Measurements from ENCODE around the gene SLC22A17. TPM values are rescaled to one million over a fixed set of nuclear protein-coding genes. Genes with fewer than 3 reads are reported as not detected.

The SLC22A17 gene
- total and polyA plus RNA-seq, 2 experiments from 2014 or later = 16.5 to 42.3 TPM

DNA sequence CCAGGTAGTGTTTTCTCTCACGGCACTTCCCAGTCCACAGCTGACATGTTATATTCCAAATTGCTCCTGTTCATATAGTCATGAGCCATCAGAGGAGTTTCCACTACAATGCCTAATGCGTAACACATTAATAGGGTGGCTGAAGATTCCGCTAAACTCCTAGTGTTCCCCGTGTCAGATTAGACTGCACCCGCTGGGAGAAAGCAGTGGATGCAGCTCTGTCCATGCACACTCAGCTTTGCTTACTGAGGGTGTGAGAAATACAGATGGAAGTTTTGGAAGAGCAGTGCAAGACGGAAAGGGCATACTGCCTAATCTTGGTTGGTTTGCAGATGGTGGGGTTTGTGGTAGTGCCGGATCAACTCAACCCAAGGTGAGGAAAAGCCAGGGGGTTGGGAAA lies 55.6 kb downstream of the SLC22A17 start:
- peaks cover 32% of the 10 kb centered on the region for H3K4me1 ChIP-seq (ENCODE audit: insufficient read depth)
- H3K36me3 ChIP-seq (ENCODE audit: low read depth) = no peaks in the 10 kb centered on the region
- H3K27ac ChIP-seq = no peak overlapping the region
- DNase-seq = no peak
- no peak overlapping the region for H3K9ac ChIP-seq
- no peak overlapping the region for H2AFZ ChIP-seq
- TF ChIP-seq EZH2 (IDR thresholded peaks at IDR 0.05; ENCODE audit: insufficient read depth, poor library complexity, severe bottlenecking) = no peak
- no peak for TF ChIP-seq EZH2phosphoT487 (IDR thresholded peaks at IDR 0.05; ENCODE audit: insufficient read depth, low read depth)
- no peak overlapping the region for H3K4me3 ChIP-seq
- H3K79me2 ChIP-seq (ENCODE audit: insufficient read depth) = no peaks in the 10 kb centered on the region
- H3K4me2 ChIP-seq (ENCODE audit: unreplicated experiment) = no peak overlapping the region
- in situ Hi-C loops (cut with MboI) = no loop called here
- H4K20me1 ChIP-seq (ENCODE audit: insufficient read depth) = no peaks in the 10 kb centered on the region
- H3K9me3 ChIP-seq (ENCODE audit: low read depth) = no peaks in the 10 kb centered on the region
- WGBS, 2 experiments (ENCODE audit: low coverage in 1 of 2, low lambda C conversion rate in 2 of 2, missing lambda C conversion rate in 2 of 2) = 79 to 83% methylated on average over 7 of the region's 7 CpGs
- no peaks in the 10 kb centered on the region for H3K9me2 ChIP-seq (ENCODE audit: insufficient read depth)
- peaks cover 37% of the 10 kb centered on the region for H3F3A ChIP-seq (ENCODE audit: insufficient read depth)
- H3K27me3 ChIP-seq (replicated peaks; ENCODE audit: insufficient read depth) = no peaks in the 10 kb centered on the region

MicroRNAs encoded within 50 kb of the gene (microRNA counts, 767-probe panel; counts per million panel counts)
- 447 counts per million, percentile 86 among the panel's probes with 10 or more counts for microRNA hsa-miR-208a

Small RNA genes lying within 50 kb of the gene (microRNA-seq; reads per million reads assigned to microRNA genes)
- gene MIR208A (ENCODE audit: borderline number of aligned reads) = not detected

Small RNA genes lying within 50 kb of the gene (small RNA-seq; reads per million reads assigned to genes)
- not detected for gene MIR208A (ENCODE audit: low read depth, low replicate concordance)

Other genes with a start within 250 kb of the SLC22A17 start
- not detected in 2 replicates for gene CIROP, start 247.9 kb downstream of the SLC22A17 start, total RNA-seq (2014; rRNA removed; shearing (Covaris generic))
- gene CIROP, start 247.9 kb downstream of the SLC22A17 start, polyA plus RNA-seq (2016; fragmentation: Nextera tagmentation; extraction: Ambion mirVana) = 0.09 TPM in 1 of 2 replicates, not detected in the other
- gene CEBPE, start 233.6 kb downstream of the SLC22A17 start, total RNA-seq (2014; rRNA removed; shearing (Covaris generic)) = not detected in 2 replicates
- gene CEBPE, start 233.6 kb downstream of the SLC22A17 start, polyA plus RNA-seq (2016; fragmentation: Nextera tagmentation; extraction: Ambion mirVana) = not detected in 2 replicates
- gene SLC7A8, start 169.2 kb downstream of the SLC22A17 start, total RNA-seq (2014; rRNA removed; shearing (Covaris generic)) = 2.7 and 6.7 TPM in 2 replicates
- gene SLC7A8, start 169.2 kb downstream of the SLC22A17 start, polyA plus RNA-seq (2016; fragmentation: Nextera tagmentation; extraction: Ambion mirVana) = 9.8 and 9.9 TPM in 2 replicates
- gene RNF212B, start 115.0 kb downstream of the SLC22A17 start, total RNA-seq (2014; rRNA removed; shearing (Covaris generic)) = not detected in 2 replicates
- not detected in 2 replicates for gene RNF212B, start 115.0 kb downstream of the SLC22A17 start, polyA plus RNA-seq (2016; fragmentation: Nextera tagmentation; extraction: Ambion mirVana)
- gene HOMEZ, start 66.8 kb downstream of the SLC22A17 start, total RNA-seq (2014; rRNA removed; shearing (Covaris generic)) = 7.6 and 8.7 TPM in 2 replicates
- 5.0 and 5.8 TPM in 2 replicates for gene HOMEZ, start 66.8 kb downstream of the SLC22A17 start, polyA plus RNA-seq (2016; fragmentation: Nextera tagmentation; extraction: Ambion mirVana)
- gene PPP1R3E, start 50.0 kb downstream of the SLC22A17 start, total RNA-seq (2014; rRNA removed; shearing (Covaris generic)) = 4.1 and 4.3 TPM in 2 replicates
- 1.4 and 1.6 TPM in 2 replicates for gene PPP1R3E, start 50.0 kb downstream of the SLC22A17 start, polyA plus RNA-seq (2016; fragmentation: Nextera tagmentation; extraction: Ambion mirVana)
- 22.5 and 35.0 TPM in 2 replicates for gene BCL2L2, start 46.1 kb downstream of the SLC22A17 start, total RNA-seq (2014; rRNA removed; shearing (Covaris generic))
- 6.4 and 8.1 TPM in 2 replicates for gene BCL2L2, start 46.1 kb downstream of the SLC22A17 start, polyA plus RNA-seq (2016; fragmentation: Nextera tagmentation; extraction: Ambion mirVana)
- 60.3 and 65.5 TPM in 2 replicates for gene PABPN1, start 31.4 kb downstream of the SLC22A17 start, total RNA-seq (2014; rRNA removed; shearing (Covaris generic))
- gene PABPN1, start 31.4 kb downstream of the SLC22A17 start, polyA plus RNA-seq (2016; fragmentation: Nextera tagmentation; extraction: Ambion mirVana) = 57.8 and 61.2 TPM in 2 replicates
- gene EFS, start 12.3 kb upstream of the SLC22A17 start, total RNA-seq (2014; rRNA removed; shearing (Covaris generic)) = 8.6 and 17.3 TPM in 2 replicates
- 3.9 and 4.2 TPM in 2 replicates for gene EFS, start 12.3 kb upstream of the SLC22A17 start, polyA plus RNA-seq (2016; fragmentation: Nextera tagmentation; extraction: Ambion mirVana)
- gene IL25, start 19.9 kb upstream of the SLC22A17 start, total RNA-seq (2014; rRNA removed; shearing (Covaris generic)) = not detected in 2 replicates
- not detected in 2 replicates for gene IL25, start 19.9 kb upstream of the SLC22A17 start, polyA plus RNA-seq (2016; fragmentation: Nextera tagmentation; extraction: Ambion mirVana)
- gene CMTM5, start 24.2 kb upstream of the SLC22A17 start, total RNA-seq (2014; rRNA removed; shearing (Covaris generic)) = not detected in 2 replicates
- gene CMTM5, start 24.2 kb upstream of the SLC22A17 start, polyA plus RNA-seq (2016; fragmentation: Nextera tagmentation; extraction: Ambion mirVana) = not detected in 2 replicates
- gene MYH6, start 55.4 kb upstream of the SLC22A17 start, total RNA-seq (2014; rRNA removed; shearing (Covaris generic)) = not detected in 2 replicates
- gene MYH6, start 55.4 kb upstream of the SLC22A17 start, polyA plus RNA-seq (2016; fragmentation: Nextera tagmentation; extraction: Ambion mirVana) = 0.80 TPM in 1 of 2 replicates, not detected in the other
- not detected in 2 replicates for gene MYH7, start 82.8 kb upstream of the SLC22A17 start, total RNA-seq (2014; rRNA removed; shearing (Covaris generic))
- gene MYH7, start 82.8 kb upstream of the SLC22A17 start, polyA plus RNA-seq (2016; fragmentation: Nextera tagmentation; extraction: Ambion mirVana) = not detected in 2 replicates
- 13.9 and 25.9 TPM in 2 replicates for gene NGDN, start 116.8 kb upstream of the SLC22A17 start, total RNA-seq (2014; rRNA removed; shearing (Covaris generic))
- gene NGDN, start 116.8 kb upstream of the SLC22A17 start, polyA plus RNA-seq (2016; fragmentation: Nextera tagmentation; extraction: Ambion mirVana) = 39.9 TPM in 2 replicates
- gene ZFHX2, start 198.9 kb upstream of the SLC22A17 start, total RNA-seq (2014; rRNA removed; shearing (Covaris generic)) = under 0.01 TPM in 1 of 2 replicates, not detected in the other
- gene ZFHX2, start 198.9 kb upstream of the SLC22A17 start, polyA plus RNA-seq (2016; fragmentation: Nextera tagmentation; extraction: Ambion mirVana) = 0.14 and 0.49 TPM in 2 replicates
- gene THTPA, start 203.4 kb upstream of the SLC22A17 start, total RNA-seq (2014; rRNA removed; shearing (Covaris generic)) = 21.0 and 33.8 TPM in 2 replicates
- 9.3 and 10.0 TPM in 2 replicates for gene THTPA, start 203.4 kb upstream of the SLC22A17 start, polyA plus RNA-seq (2016; fragmentation: Nextera tagmentation; extraction: Ambion mirVana)
- 3.9 and 13.7 TPM in 2 replicates for gene AP1G2, start 214.9 kb upstream of the SLC22A17 start, total RNA-seq (2014; rRNA removed; shearing (Covaris generic))
- 9.6 and 10.2 TPM in 2 replicates for gene AP1G2, start 214.9 kb upstream of the SLC22A17 start, polyA plus RNA-seq (2016; fragmentation: Nextera tagmentation; extraction: Ambion mirVana)
- gene JPH4, start 225.9 kb upstream of the SLC22A17 start, total RNA-seq (2014; rRNA removed; shearing (Covaris generic)) = not detected in 2 replicates
- 0.05 TPM in 1 of 2 replicates, not detected in the other for gene JPH4, start 225.9 kb upstream of the SLC22A17 start, polyA plus RNA-seq (2016; fragmentation: Nextera tagmentation; extraction: Ambion mirVana)